Measurements from ENCODE around the gene BLOC1S4. TPM values are rescaled to one million over a fixed set of nuclear protein-coding genes. Genes with fewer than 3 reads are reported as not detected.
A peak's percentile ranks its signal among the peaks of the same experiment; 100 is the strongest.

Gene BLOC1S4
- total and polyA plus RNA-seq, 2 donors (not counting 1 experiment from before 2014, with no cell fraction given): 26.3 to 35.5 TPM

GRCh38 chr4:6695660-6696610 lies 20.0 kb upstream of the BLOC1S4 start:
- ChIA-PET POLR2A (no interaction called here), CTCF (no interaction called here)
- H4K20me1 ChIP-seq (ENCODE audit: control insufficient read depth, insufficient read depth, low read length, poor library complexity, severe bottlenecking): no peaks in the 10 kb centered on the region
- intact Hi-C loops (cut with micrococcal nuclease): no loop called here
- ATAC-seq (ENCODE audit: low read depth) (peak; percentile 43), DNase-seq (no peak)
- H3K4me1 ChIP-seq (ENCODE audit: control insufficient read depth in 2 of 2, insufficient read depth in 2 of 2, low read length in 2 of 2): no peaks in the 10 kb centered on the region
- H3K27me3 ChIP-seq (replicated peaks in 1 of 4; ENCODE audit: control extremely low read depth in 1 of 4, control insufficient read depth in 3 of 4, insufficient read depth in 4 of 4, low read length in 3 of 4): no peaks in the 10 kb centered on the region
- TF ChIP-seq CTCF (IDR thresholded peaks at IDR 0.05): no peak
- TF ChIP-seq EZH2 (IDR thresholded peaks at IDR 0.05; ENCODE audit: borderline replicate concordance, insufficient read depth, low read depth, low read length, poor library complexity, severe bottlenecking): no peak
- no peaks in the 10 kb centered on the region for H3K79me2 ChIP-seq (ENCODE audit: control insufficient read depth, insufficient read depth, low read length)
- no peak overlapping the region for H2AFZ ChIP-seq (ENCODE audit: insufficient read depth, low read depth, low read length, poor library complexity, severe bottlenecking)
- H3K27me3 Mint-ChIP-seq: no peaks in the 10 kb centered on the region
- peak overlapping the region in 1 of 5 experiments; percentile 6 for H3K4me3 ChIP-seq (ENCODE audit: control extremely low read depth in 1 of 5, extremely low read depth in 1 of 5, insufficient read depth in 1 of 5, low read depth in 2 of 5, low read length in 4 of 5)
- peak overlapping the region; percentile 10 for H3K27ac Mint-ChIP-seq
- WGBS (ENCODE audit: insufficient coverage): 83% methylated on average over 16 of the region's 18 CpGs
- no peaks in the 10 kb centered on the region for H3K9me3 ChIP-seq (ENCODE audit: control extremely low read depth in 1 of 3, control insufficient read depth in 2 of 3, insufficient read depth in 1 of 3, low read length in 2 of 3)
- no peak overlapping the region for H3K4me2 ChIP-seq (replicated peaks; ENCODE audit: low read depth, low read length, poor library complexity, severe bottlenecking)
- peaks cover 3% of the 10 kb centered on the region for H3K4me1 Mint-ChIP-seq
- H3K9ac ChIP-seq (ENCODE audit: low read length): no peak overlapping the region
- no peaks in the 10 kb centered on the region for H3K9me3 Mint-ChIP-seq (ENCODE audit: insufficient read depth)
- H3K4me3 Mint-ChIP-seq: no peak overlapping the region
- no peak overlapping the region for H3K27ac ChIP-seq (ENCODE audit: low read length in 2 of 2)
- H3K36me3 ChIP-seq (replicated peaks in 1 of 2; ENCODE audit: control extremely low read depth in 1 of 2, control insufficient read depth in 1 of 2, extremely low read depth in 1 of 2, insufficient read depth in 2 of 2, low read length in 1 of 2): peaks cover 0 to 8% of the 10 kb centered on the region in 2 experiments

GRCh38 chr4:6696611-6697010 lies 19.4 kb upstream of the BLOC1S4 start:
- Histone ChIP-seq H4K20me1 (ENCODE audit: control insufficient read depth, insufficient read depth, low read length, poor library complexity, severe bottlenecking) (peaks cover 4% of the 10 kb centered on the region), H3K79me2 (ENCODE audit: control insufficient read depth, insufficient read depth, low read length) (no peaks in the 10 kb centered on the region), H3K9me3 (ENCODE audit: control extremely low read depth in 1 of 3, control insufficient read depth in 2 of 3, insufficient read depth in 1 of 3, low read length in 2 of 3) (no peaks in the 10 kb centered on the region), H3K36me3 (replicated peaks in 1 of 2; ENCODE audit: control extremely low read depth in 1 of 2, control insufficient read depth in 1 of 2, extremely low read depth in 1 of 2, insufficient read depth in 2 of 2, low read length in 1 of 2) (peaks cover 0 to 8% of the 10 kb centered on the region in 2 experiments), H3K4me1 (ENCODE audit: control insufficient read depth in 2 of 2, insufficient read depth in 2 of 2, low read length in 2 of 2) (no peaks in the 10 kb centered on the region), H3K9ac (ENCODE audit: low read length) (no peak overlapping the region), H2AFZ (ENCODE audit: insufficient read depth, low read depth, low read length, poor library complexity, severe bottlenecking) (no peak overlapping the region), H3K27ac (ENCODE audit: low read length in 2 of 2) (no peak overlapping the region), H3K4me3 (ENCODE audit: control extremely low read depth in 1 of 5, extremely low read depth in 1 of 5, insufficient read depth in 1 of 5, low read depth in 2 of 5, low read length in 4 of 5) (no peak overlapping the region), H3K4me2 (replicated peaks; ENCODE audit: low read depth, low read length, poor library complexity, severe bottlenecking) (no peak overlapping the region), H3K27me3 (replicated peaks in 1 of 4; ENCODE audit: control extremely low read depth in 1 of 4, control insufficient read depth in 3 of 4, insufficient read depth in 4 of 4, low read length in 3 of 4) (no peaks in the 10 kb centered on the region)
- Mint-ChIP-seq H3K4me3 (no peak overlapping the region), H3K4me1 (peaks cover 3% of the 10 kb centered on the region), H3K27me3 (no peaks in the 10 kb centered on the region), H3K9me3 (ENCODE audit: insufficient read depth) (no peaks in the 10 kb centered on the region), H3K27ac (peak overlapping the region; percentile 10)
- ChIA-PET POLR2A (no interaction called here), CTCF (no interaction called here)
- ATAC-seq (ENCODE audit: low read depth) (no peak), DNase-seq (no peak)
- intact Hi-C loops (cut with micrococcal nuclease): no loop called here
- 83% methylated on average over 8 of the region's 8 CpGs for WGBS (ENCODE audit: insufficient coverage)
- TF ChIP-seq CTCF (IDR thresholded peaks at IDR 0.05) (no peak), EZH2 (IDR thresholded peaks at IDR 0.05; ENCODE audit: borderline replicate concordance, insufficient read depth, low read depth, low read length, poor library complexity, severe bottlenecking) (no peak)
